ENCODE data around the gene HARS1. TPM values are rescaled to one million over a fixed set of nuclear protein-coding genes. Genes with fewer than 3 reads are reported as not detected.
A peak's percentile ranks its signal among the peaks of the same experiment; 100 is the strongest.
"Not testable (repeated sequence)": the region's sequence is repeated elsewhere in the genome, so short reads cannot be mapped to it uniquely, and the experiment has no call there.

Gene HARS1
- total RNA-seq, 1 donor from 2014 or later, result 95.2 TPM

GRCh38 chr5:140734354-140734753, 43.2 kb upstream of the HARS1 start:
- H4K20me1 ChIP-seq (ENCODE audit: insufficient read depth, low read length), result no peaks in the 10 kb centered on the region
- Mint-ChIP-seq H3K36me3 (ENCODE audit: low read depth, unreplicated experiment) (no peaks in the 10 kb centered on the region), H3K9me3 (ENCODE audit: unreplicated experiment) (peaks cover 5% of the 10 kb centered on the region), H3K4me3 (ENCODE audit: unreplicated experiment) (no peak overlapping the region), H3K4me1 (ENCODE audit: low read depth, unreplicated experiment) (no peaks in the 10 kb centered on the region), H3K27ac (ENCODE audit: unreplicated experiment) (no peak overlapping the region), H3K27me3 (ENCODE audit: low read depth, unreplicated experiment) (peaks cover 7% of the 10 kb centered on the region)
- H3K79me2 ChIP-seq (ENCODE audit: insufficient read depth, low read length), result no peaks in the 10 kb centered on the region
- H2AFZ ChIP-seq (ENCODE audit: low read depth, low read length), result no peak overlapping the region
- no peak overlapping the region for H3K4me3 ChIP-seq (ENCODE audit: insufficient read depth, low read depth, low read length)
- H3K9me3 ChIP-seq (ENCODE audit: insufficient read depth, low read depth, low read length), result no peaks in the 10 kb centered on the region
- H3K4me1 ChIP-seq (ENCODE audit: insufficient read depth, low read length), result no peaks in the 10 kb centered on the region
- H3K27ac ChIP-seq (ENCODE audit: low read depth, low read length), result no peak overlapping the region
- no peaks in the 10 kb centered on the region for H3K27me3 ChIP-seq (ENCODE audit: insufficient read depth, low read length)
- no peaks in the 10 kb centered on the region for H3K36me3 ChIP-seq (ENCODE audit: insufficient read depth, low read length)
- H3K9ac ChIP-seq (ENCODE audit: low read length), result no peak overlapping the region
- no peak overlapping the region for H3K4me2 ChIP-seq (ENCODE audit: low read length)
- FAIRE-seq (no peak), DNase-seq (ENCODE audit: low read depth) (no peak)
- no peak for TF ChIP-seq CTCF (IDR thresholded peaks at IDR 0.05; ENCODE audit: insufficient read depth, low read depth, low read length)
- TF ChIP-seq EZH2 (IDR thresholded peaks at IDR 0.05; ENCODE audit: insufficient read depth, low read length), result no peak

- Mint-ChIP-seq H3K4me1 (ENCODE audit: low read depth, unreplicated experiment) (no peaks in the 10 kb centered on the region), H3K9me3 (ENCODE audit: unreplicated experiment) (peaks cover 5% of the 10 kb centered on the region), H3K27ac (ENCODE audit: unreplicated experiment) (no peak overlapping the region), H3K36me3 (ENCODE audit: low read depth, unreplicated experiment) (no peaks in the 10 kb centered on the region), H3K27me3 (ENCODE audit: low read depth, unreplicated experiment) (peaks cover 7% of the 10 kb centered on the region), H3K4me3 (ENCODE audit: unreplicated experiment) (no peak overlapping the region)
- no peaks in the 10 kb centered on the region for H4K20me1 ChIP-seq (ENCODE audit: insufficient read depth, low read length)
- H2AFZ ChIP-seq (ENCODE audit: low read depth, low read length), result no peak overlapping the region
- H3K36me3 ChIP-seq (ENCODE audit: insufficient read depth, low read length), result no peaks in the 10 kb centered on the region
- no peaks in the 10 kb centered on the region for H3K4me1 ChIP-seq (ENCODE audit: insufficient read depth, low read length)
- DNase-seq (ENCODE audit: low read depth) (no peak), FAIRE-seq (no peak)
- H3K4me3 ChIP-seq (ENCODE audit: insufficient read depth, low read depth, low read length), result no peak overlapping the region
- H3K4me2 ChIP-seq (ENCODE audit: low read length), result no peak overlapping the region
- no peaks in the 10 kb centered on the region for H3K9me3 ChIP-seq (ENCODE audit: insufficient read depth, low read depth, low read length)
- no peak overlapping the region for H3K27ac ChIP-seq (ENCODE audit: low read depth, low read length)
- no peaks in the 10 kb centered on the region for H3K27me3 ChIP-seq (ENCODE audit: insufficient read depth, low read length)
- H3K9ac ChIP-seq (ENCODE audit: low read length), result no peak overlapping the region
- H3K79me2 ChIP-seq (ENCODE audit: insufficient read depth, low read length), result no peaks in the 10 kb centered on the region
- TF ChIP-seq EZH2 (IDR thresholded peaks at IDR 0.05; ENCODE audit: insufficient read depth, low read length), result no peak
- no peak for TF ChIP-seq CTCF (IDR thresholded peaks at IDR 0.05; ENCODE audit: insufficient read depth, low read depth, low read length)
Observed at GRCh38 chr5:140733098-140733497, 41.9 kb upstream of the HARS1 start.

- peak; percentile 96 for FAIRE-seq
- H3K27me3 Mint-ChIP-seq (ENCODE audit: low read depth, unreplicated experiment), result no peaks in the 10 kb centered on the region
- H3K4me1 ChIP-seq (ENCODE audit: insufficient read depth, low read length), result no peaks in the 10 kb centered on the region
- no peaks in the 10 kb centered on the region for H3K36me3 ChIP-seq (ENCODE audit: insufficient read depth, low read length)
- H3K36me3 Mint-ChIP-seq (ENCODE audit: low read depth, unreplicated experiment), result peaks cover 2% of the 10 kb centered on the region
- H3K4me3 Mint-ChIP-seq (ENCODE audit: unreplicated experiment), result peak overlapping the region; percentile 87
- peak overlapping the region; percentile 71 for H3K9ac ChIP-seq (ENCODE audit: low read length)
- no peaks in the 10 kb centered on the region for H3K27me3 ChIP-seq (ENCODE audit: insufficient read depth, low read length)
- peak overlapping the region; percentile 89 for H3K4me2 ChIP-seq (ENCODE audit: low read length)
- H2AFZ ChIP-seq (ENCODE audit: low read depth, low read length), result peak overlapping the region; percentile 86
- no peaks in the 10 kb centered on the region for H4K20me1 ChIP-seq (ENCODE audit: insufficient read depth, low read length)
- H3K4me1 Mint-ChIP-seq (ENCODE audit: low read depth, unreplicated experiment), result no peaks in the 10 kb centered on the region
- peak overlapping the region; percentile 83 for H3K27ac Mint-ChIP-seq (ENCODE audit: unreplicated experiment)
- no peak overlapping the region for H3K27ac ChIP-seq (ENCODE audit: low read depth, low read length)
- no peaks in the 10 kb centered on the region for H3K79me2 ChIP-seq (ENCODE audit: insufficient read depth, low read length)
- peak overlapping the region; percentile 71 for H3K4me3 ChIP-seq (ENCODE audit: insufficient read depth, low read depth, low read length)
- H3K9me3 ChIP-seq (ENCODE audit: insufficient read depth, low read depth, low read length), result no peaks in the 10 kb centered on the region
- H3K9me3 Mint-ChIP-seq (ENCODE audit: unreplicated experiment), result peaks cover 2% of the 10 kb centered on the region
- TF ChIP-seq CTCF (IDR thresholded peaks at IDR 0.05; ENCODE audit: insufficient read depth, low read depth, low read length) (no peak), EZH2 (IDR thresholded peaks at IDR 0.05; ENCODE audit: insufficient read depth, low read length) (no peak)
- DNase-seq (ENCODE audit: low read depth), result peak; percentile 87
Observed at GRCh38 chr5:140725799-140726471, 34.8 kb upstream of the HARS1 start.

GRCh38 chr5:140721395-140721794, 30.2 kb upstream of the HARS1 start:
- H3K9ac ChIP-seq (ENCODE audit: low read length); H3K4me1 Mint-ChIP-seq (ENCODE audit: low read depth, unreplicated experiment); H3K4me3 ChIP-seq (ENCODE audit: insufficient read depth, low read depth, low read length); H4K20me1 ChIP-seq (ENCODE audit: insufficient read depth, low read length); H3K27me3 ChIP-seq (ENCODE audit: insufficient read depth, low read length); H3K9me3 ChIP-seq (ENCODE audit: insufficient read depth, low read depth, low read length); H3K9me3 Mint-ChIP-seq (ENCODE audit: unreplicated experiment); H3K4me3 Mint-ChIP-seq (ENCODE audit: unreplicated experiment); H3K79me2 ChIP-seq (ENCODE audit: insufficient read depth, low read length); FAIRE-seq; H3K36me3 ChIP-seq (ENCODE audit: insufficient read depth, low read length); DNase-seq (ENCODE audit: low read depth); H3K36me3 Mint-ChIP-seq (ENCODE audit: low read depth, unreplicated experiment); H3K27ac ChIP-seq (ENCODE audit: low read depth, low read length); H3K4me2 ChIP-seq (ENCODE audit: low read length); H3K4me1 ChIP-seq (ENCODE audit: insufficient read depth, low read length); H3K27me3 Mint-ChIP-seq (ENCODE audit: low read depth, unreplicated experiment); H3K27ac Mint-ChIP-seq (ENCODE audit: unreplicated experiment); H2AFZ ChIP-seq (ENCODE audit: low read depth, low read length): not testable (repeated sequence)
